HEK293 (cell line): Measurements from ENCODE around the gene TMEM88.

ENCODE experiments used
- CTCF ChIA-PET: fragments of 350-600 bp; formaldehyde crosslinking; extraction: SDS; loops from one replicate; lab custom pipeline; 2021; ENCODE audit warnings: antibody characterized with exemption; lab: Yijun Ruan, JAX
- POLR2A ChIA-PET: fragments of 300-600 bp; formaldehyde crosslinking; extraction: SDS; loops from one replicate; lab custom pipeline; 2020; ENCODE audit warnings: antibody characterized with exemption, inconsistent platforms; lab: Yijun Ruan, JAX
- H3K27ac ChIP-seq: fragments of 200-500 bp; sonication (Bioruptor generic); 2 replicates; pipeline ENCODE4 v1.5.1; 2014; ENCODE audit warnings: low read depth, low read length, control low read depth, inconsistent platforms; ENCODE audit errors: extremely low read depth
- H3K36me3 ChIP-seq, 2 experiments: fragments of 200-500 bp in 1 of 2; sonication (Bioruptor generic) in 1 of 2; 1 replicate in 1 of 2; 2 replicates in 1 of 2; pipeline ENCODE4 v1.5.1; 2014 to 2017; ENCODE audit warnings: inconsistent platforms in 2 of 2, low read length in 2 of 2; ENCODE audit not compliant: control insufficient read depth in 2 of 2, insufficient read depth in 1 of 2
- H3K4me1 ChIP-seq: fragments of 200-500 bp; sonication (Bioruptor generic); 2 replicates; pipeline ENCODE4 v1.5.1; 2014; ENCODE audit warnings: mild to moderate bottlenecking, low read length, inconsistent platforms; ENCODE audit not compliant: control insufficient read depth, insufficient read depth
- H3K4me3 ChIP-seq: 2 replicates; pipeline ENCODE4 v1.5.1; 2011; ENCODE audit warnings: low read depth, mild to moderate bottlenecking, control low read depth, low read length, moderate library complexity
- H3K9me3 ChIP-seq: fragments of 200-500 bp; sonication (Bioruptor generic); 2 replicates; pipeline ENCODE4 v1.5.1; 2014; ENCODE audit warnings: low read depth, low read length, inconsistent platforms; ENCODE audit not compliant: control insufficient read depth, insufficient read depth
- IKZF3 ChIP-seq: fragments of 450-650 bp; IDR thresholded peaks from 2 replicates; pipeline ENCODE4 v1.5.0; 2018; ENCODE audit warnings: missing biosample characterization, mild to moderate bottlenecking, missing genetic modification characterization, moderate library complexity
- SETDB1 ChIP-seq: IDR thresholded peaks from one replicate; pipeline ENCODE4 v1.6.1; 2017; ENCODE audit warnings: mild to moderate bottlenecking, low read length, moderate library complexity, mixed read lengths; ENCODE audit not compliant: insufficient read length
- ZBTB20 ChIP-seq: fragments of 450-650 bp; formaldehyde crosslinking; IDR thresholded peaks from 2 replicates; pipeline ENCODE4 v1.5.1; 2016; ENCODE audit warnings: missing biosample characterization, missing genetic modification characterization
- ZBTB48 ChIP-seq: fragments of 450-650 bp; formaldehyde crosslinking; IDR thresholded peaks from 2 replicates; pipeline ENCODE4 v1.5.1; 2016; ENCODE audit warnings: missing biosample characterization, missing genetic modification characterization
- ZNF223 ChIP-seq: fragments of 450-650 bp; formaldehyde crosslinking; IDR thresholded peaks from 2 replicates; pipeline ENCODE4 v1.5.1; 2016; ENCODE audit warnings: missing biosample characterization, missing genetic modification characterization
- ZNF24 ChIP-seq: fragments of 450-650 bp; formaldehyde crosslinking; IDR thresholded peaks from 2 replicates; pipeline ENCODE4 v1.5.1; 2016; ENCODE audit warnings: missing biosample characterization, missing genetic modification characterization
- ZNF391 ChIP-seq: fragments of 450-650 bp; formaldehyde crosslinking; IDR thresholded peaks from 2 replicates; pipeline ENCODE4 v1.5.1; 2016; ENCODE audit warnings: low read depth, missing biosample characterization, missing genetic modification characterization, borderline replicate concordance
- ZNF560 ChIP-seq: fragments of 450-650 bp; formaldehyde crosslinking; IDR thresholded peaks from 2 replicates; pipeline ENCODE4 v1.5.1; 2017; ENCODE audit warnings: missing biosample characterization, missing genetic modification characterization, borderline replicate concordance
- ZNF785 ChIP-seq: fragments of 450-650 bp; formaldehyde crosslinking; IDR thresholded peaks from 2 replicates; pipeline ENCODE4 v1.5.1; 2016; ENCODE audit warnings: missing biosample characterization, missing genetic modification characterization
- TF ChIP-seq, protein P1 (sequence below): fragments of 450-650 bp; formaldehyde crosslinking; IDR thresholded peaks from 2 replicates; pipeline ENCODE4 v1.5.1; 2016; ENCODE audit warnings: missing biosample characterization, missing genetic modification characterization, borderline replicate concordance
- TF ChIP-seq, protein P2 (sequence below): fragments of 450-650 bp; IDR thresholded peaks from 2 replicates; pipeline ENCODE4 v1.5.1; 2018; ENCODE audit warnings: missing biosample characterization, mild to moderate bottlenecking, missing genetic modification characterization
- TF ChIP-seq, protein P3 (sequence below): fragments of 450-650 bp; formaldehyde crosslinking; IDR thresholded peaks from 2 replicates; pipeline ENCODE4; 2016; ENCODE audit warnings: missing biosample characterization, missing genetic modification characterization
- TF ChIP-seq, protein P4 (sequence below): fragments of 450-650 bp; formaldehyde crosslinking; IDR thresholded peaks from 2 replicates; pipeline ENCODE4 v1.5.1; 2016; ENCODE audit warnings: missing biosample characterization, missing genetic modification characterization, low read depth
- TF ChIP-seq, protein P5 (sequence below): fragments of 450-650 bp; formaldehyde crosslinking; IDR thresholded peaks from 2 replicates; pipeline ENCODE4 v1.5.1; 2017; ENCODE audit warnings: missing biosample characterization, missing genetic modification characterization

TMEM88 gene

DNA sequence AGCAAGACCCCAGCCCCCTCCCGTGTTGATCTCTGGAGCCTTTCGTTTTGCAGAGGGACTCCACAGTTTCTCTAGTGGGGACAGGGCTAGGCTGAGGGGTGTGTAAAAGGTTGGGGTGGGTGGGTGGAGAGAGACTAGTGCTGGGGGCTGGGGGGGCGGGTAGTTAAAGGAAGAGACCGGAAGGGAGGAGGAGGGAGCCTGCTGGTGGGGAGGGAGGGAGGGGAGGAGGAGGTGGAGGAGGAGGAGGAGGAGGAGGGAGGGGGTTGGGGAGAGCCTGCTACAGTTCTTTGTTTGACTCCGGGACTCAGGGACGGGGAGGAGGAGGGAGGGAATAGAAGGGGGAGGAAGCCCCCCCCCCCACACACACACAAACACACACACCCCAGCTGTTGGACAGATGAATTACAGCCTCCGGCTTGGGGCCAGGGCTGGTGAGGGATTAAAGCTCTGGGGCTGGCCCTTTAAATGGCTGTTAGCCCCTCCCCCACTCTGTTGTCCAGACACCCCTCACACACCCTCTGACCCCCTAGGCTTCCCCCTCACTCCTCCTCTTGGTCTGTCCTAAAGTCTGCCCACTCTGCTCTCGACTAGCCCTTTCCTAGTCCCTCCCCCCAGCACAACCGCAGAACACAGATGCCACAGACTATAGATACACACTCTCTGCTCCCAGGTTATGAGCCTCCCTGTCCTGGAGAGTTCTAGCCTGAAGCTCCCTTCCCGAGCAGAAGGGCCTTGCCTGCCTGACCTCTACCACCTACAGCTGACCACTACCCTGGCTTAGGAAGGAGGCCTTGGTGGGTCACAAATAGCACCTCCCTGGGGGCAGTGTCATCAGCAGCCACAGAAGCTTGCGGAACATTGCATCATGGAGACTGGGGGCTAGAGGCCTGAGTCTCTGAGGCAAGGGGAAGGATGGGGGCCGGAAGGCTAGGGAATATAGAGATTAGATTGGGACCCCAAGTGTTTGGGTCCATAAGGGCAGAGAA lies 16.5 kb upstream of the TMEM88 start (continued):
- TF ChIP-seq, protein P1, sequence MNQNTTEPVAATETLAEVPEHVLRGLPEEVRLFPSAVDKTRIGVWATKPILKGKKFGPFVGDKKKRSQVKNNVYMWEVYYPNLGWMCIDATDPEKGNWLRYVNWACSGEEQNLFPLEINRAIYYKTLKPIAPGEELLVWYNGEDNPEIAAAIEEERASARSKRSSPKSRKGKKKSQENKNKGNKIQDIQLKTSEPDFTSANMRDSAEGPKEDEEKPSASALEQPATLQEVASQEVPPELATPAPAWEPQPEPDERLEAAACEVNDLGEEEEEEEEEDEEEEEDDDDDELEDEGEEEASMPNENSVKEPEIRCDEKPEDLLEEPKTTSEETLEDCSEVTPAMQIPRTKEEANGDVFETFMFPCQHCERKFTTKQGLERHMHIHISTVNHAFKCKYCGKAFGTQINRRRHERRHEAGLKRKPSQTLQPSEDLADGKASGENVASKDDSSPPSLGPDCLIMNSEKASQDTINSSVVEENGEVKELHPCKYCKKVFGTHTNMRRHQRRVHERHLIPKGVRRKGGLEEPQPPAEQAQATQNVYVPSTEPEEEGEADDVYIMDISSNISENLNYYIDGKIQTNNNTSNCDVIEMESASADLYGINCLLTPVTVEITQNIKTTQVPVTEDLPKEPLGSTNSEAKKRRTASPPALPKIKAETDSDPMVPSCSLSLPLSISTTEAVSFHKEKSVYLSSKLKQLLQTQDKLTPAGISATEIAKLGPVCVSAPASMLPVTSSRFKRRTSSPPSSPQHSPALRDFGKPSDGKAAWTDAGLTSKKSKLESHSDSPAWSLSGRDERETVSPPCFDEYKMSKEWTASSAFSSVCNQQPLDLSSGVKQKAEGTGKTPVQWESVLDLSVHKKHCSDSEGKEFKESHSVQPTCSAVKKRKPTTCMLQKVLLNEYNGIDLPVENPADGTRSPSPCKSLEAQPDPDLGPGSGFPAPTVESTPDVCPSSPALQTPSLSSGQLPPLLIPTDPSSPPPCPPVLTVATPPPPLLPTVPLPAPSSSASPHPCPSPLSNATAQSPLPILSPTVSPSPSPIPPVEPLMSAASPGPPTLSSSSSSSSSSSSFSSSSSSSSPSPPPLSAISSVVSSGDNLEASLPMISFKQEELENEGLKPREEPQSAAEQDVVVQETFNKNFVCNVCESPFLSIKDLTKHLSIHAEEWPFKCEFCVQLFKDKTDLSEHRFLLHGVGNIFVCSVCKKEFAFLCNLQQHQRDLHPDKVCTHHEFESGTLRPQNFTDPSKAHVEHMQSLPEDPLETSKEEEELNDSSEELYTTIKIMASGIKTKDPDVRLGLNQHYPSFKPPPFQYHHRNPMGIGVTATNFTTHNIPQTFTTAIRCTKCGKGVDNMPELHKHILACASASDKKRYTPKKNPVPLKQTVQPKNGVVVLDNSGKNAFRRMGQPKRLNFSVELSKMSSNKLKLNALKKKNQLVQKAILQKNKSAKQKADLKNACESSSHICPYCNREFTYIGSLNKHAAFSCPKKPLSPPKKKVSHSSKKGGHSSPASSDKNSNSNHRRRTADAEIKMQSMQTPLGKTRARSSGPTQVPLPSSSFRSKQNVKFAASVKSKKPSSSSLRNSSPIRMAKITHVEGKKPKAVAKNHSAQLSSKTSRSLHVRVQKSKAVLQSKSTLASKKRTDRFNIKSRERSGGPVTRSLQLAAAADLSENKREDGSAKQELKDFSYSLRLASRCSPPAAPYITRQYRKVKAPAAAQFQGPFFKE = no peak
- TF ChIP-seq ZNF560 (tag by site-specific recombination) (no peak), ZNF391 (no peak), SETDB1 (no peak), ZBTB48 (tag by site-specific recombination) (peak; percentile 69), IKZF3 (tag by site-specific recombination) (peak; percentile 29; the same call in 1 of the 2 replicates), ZNF24 (tag by site-specific recombination) (no peak), ZNF785 (tag by site-specific recombination) (no peak)
- TF ChIP-seq, protein P2, sequence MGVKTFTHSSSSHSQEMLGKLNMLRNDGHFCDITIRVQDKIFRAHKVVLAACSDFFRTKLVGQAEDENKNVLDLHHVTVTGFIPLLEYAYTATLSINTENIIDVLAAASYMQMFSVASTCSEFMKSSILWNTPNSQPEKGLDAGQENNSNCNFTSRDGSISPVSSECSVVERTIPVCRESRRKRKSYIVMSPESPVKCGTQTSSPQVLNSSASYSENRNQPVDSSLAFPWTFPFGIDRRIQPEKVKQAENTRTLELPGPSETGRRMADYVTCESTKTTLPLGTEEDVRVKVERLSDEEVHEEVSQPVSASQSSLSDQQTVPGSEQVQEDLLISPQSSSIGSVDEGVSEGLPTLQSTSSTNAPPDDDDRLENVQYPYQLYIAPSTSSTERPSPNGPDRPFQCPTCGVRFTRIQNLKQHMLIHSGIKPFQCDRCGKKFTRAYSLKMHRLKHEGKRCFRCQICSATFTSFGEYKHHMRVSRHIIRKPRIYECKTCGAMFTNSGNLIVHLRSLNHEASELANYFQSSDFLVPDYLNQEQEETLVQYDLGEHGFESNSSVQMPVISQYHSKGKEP = no peak
- TF ChIP-seq, protein P3, sequence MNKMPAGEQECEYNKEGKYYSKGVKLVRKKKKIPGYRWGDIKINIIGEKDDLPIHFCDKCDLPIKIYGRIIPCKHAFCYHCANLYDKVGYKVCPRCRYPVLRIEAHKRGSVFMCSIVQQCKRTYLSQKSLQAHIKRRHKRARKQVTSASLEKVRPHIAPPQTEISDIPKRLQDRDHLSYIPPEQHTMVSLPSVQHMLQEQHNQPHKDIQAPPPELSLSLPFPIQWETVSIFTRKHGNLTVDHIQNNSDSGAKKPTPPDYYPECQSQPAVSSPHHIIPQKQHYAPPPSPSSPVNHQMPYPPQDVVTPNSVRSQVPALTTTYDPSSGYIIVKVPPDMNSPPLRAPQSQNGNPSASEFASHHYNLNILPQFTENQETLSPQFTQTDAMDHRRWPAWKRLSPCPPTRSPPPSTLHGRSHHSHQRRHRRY = no peak
- TF ChIP-seq, protein P4, sequence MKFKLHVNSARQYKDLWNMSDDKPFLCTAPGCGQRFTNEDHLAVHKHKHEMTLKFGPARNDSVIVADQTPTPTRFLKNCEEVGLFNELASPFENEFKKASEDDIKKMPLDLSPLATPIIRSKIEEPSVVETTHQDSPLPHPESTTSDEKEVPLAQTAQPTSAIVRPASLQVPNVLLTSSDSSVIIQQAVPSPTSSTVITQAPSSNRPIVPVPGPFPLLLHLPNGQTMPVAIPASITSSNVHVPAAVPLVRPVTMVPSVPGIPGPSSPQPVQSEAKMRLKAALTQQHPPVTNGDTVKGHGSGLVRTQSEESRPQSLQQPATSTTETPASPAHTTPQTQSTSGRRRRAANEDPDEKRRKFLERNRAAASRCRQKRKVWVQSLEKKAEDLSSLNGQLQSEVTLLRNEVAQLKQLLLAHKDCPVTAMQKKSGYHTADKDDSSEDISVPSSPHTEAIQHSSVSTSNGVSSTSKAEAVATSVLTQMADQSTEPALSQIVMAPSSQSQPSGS (tag by site-specific recombination) = peak; percentile 69

DNA sequence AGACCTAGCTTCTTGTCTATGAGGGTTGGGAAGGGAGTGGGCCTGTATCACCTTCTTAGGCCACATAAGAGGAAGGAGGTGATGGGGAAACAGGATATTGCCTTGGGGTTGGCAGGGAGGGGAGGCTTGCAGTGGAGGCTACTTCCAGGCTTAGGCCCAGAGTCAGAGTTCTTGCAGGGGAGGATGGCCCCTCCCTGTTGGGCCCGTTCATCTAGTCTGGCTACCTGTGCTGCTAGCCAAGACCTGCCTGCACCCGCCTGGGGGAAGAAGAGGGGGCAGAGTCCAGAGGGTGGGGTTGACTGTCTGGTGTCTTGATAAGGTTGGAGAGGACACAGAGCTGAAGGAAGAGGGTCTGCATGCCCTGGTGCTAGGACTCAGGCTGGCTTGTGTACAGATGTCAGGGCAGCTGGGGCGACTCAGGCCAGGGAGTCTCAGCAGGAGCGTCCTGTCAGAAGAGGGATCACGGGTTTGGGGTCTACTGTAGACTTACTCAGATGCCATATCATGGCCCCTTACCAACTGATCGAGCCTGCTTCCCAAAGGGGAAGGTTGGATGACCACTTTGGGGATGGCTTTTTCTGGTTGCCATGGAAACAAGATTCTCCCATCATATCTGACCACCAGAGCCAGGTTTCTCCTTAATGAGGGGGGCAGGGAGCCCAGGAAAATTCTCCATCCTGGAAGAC lies 15.5 kb upstream of the TMEM88 start:
- Histone ChIP-seq H3K9me3 (no peaks in the 10 kb centered on the region), H3K4me3 (no peak overlapping the region), H3K27ac (peak overlapping the region; percentile 67), H3K36me3 (peaks cover 0 to 7% of the 10 kb centered on the region in 2 experiments; a peak in 1 of 3 replicates), H3K4me1 (peaks cover 29% of the 10 kb centered on the region)
- POLR2A ChIA-PET = interaction anchor here (7.7 kb wide), 1 partner anchor 17 kb away, joined by 110 read pairs; the partner anchor contains the start of genes CYB5D1, NAA38 and TMEM88
- CTCF ChIA-PET = interaction anchor here (2.5 kb wide), 1 partner anchor 96 kb away, joined by 14 read pairs; no protein-coding TSS in a partner anchor
- TF ChIP-seq ZNF223 = peak; percentile 77
- TF ChIP-seq ZBTB20 (tag by site-specific recombination) = peak; percentile 22; the same call in 1 of the 2 replicates
- TF ChIP-seq, protein P1 = no peak
- TF ChIP-seq, protein P5, sequence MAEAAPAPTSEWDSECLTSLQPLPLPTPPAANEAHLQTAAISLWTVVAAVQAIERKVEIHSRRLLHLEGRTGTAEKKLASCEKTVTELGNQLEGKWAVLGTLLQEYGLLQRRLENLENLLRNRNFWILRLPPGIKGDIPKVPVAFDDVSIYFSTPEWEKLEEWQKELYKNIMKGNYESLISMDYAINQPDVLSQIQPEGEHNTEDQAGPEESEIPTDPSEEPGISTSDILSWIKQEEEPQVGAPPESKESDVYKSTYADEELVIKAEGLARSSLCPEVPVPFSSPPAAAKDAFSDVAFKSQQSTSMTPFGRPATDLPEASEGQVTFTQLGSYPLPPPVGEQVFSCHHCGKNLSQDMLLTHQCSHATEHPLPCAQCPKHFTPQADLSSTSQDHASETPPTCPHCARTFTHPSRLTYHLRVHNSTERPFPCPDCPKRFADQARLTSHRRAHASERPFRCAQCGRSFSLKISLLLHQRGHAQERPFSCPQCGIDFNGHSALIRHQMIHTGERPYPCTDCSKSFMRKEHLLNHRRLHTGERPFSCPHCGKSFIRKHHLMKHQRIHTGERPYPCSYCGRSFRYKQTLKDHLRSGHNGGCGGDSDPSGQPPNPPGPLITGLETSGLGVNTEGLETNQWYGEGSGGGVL (tag by site-specific recombination) = 0 out of 2 replicates have a peak, but pooled peaks have one; percentile 3
